Mesenchymal stem cell (in vitro differentiated cells and primary cell): ENCODE measurements around the gene JPT2.

Experiments
- DNase-seq: peaks from one replicate; pipeline ENCODE4 v3.0.0-alpha.2; 2013
- H2AFZ ChIP-seq: one replicate; pipeline ENCODE4 v1.6.1; 2013; ENCODE audit warnings: low read depth, mild to moderate bottlenecking, control low read depth, inconsistent platforms, low read length, moderate library complexity
- H2AK5ac ChIP-seq: 2 replicates; pipeline ENCODE4 v1.6.1; 2013; ENCODE audit warnings: low read length, moderate library complexity, mild to moderate bottlenecking, inconsistent platforms; ENCODE audit not compliant: severe bottlenecking
- H2BK120ac ChIP-seq: one replicate; pipeline ENCODE4 v1.6.1; 2013; ENCODE audit warnings: low read depth, mild to moderate bottlenecking, inconsistent platforms, low read length, moderate library complexity
- H2BK12ac ChIP-seq, 2 experiments: one replicate each; pipeline ENCODE4 v1.6.1; 2013; ENCODE audit warnings: inconsistent platforms in 2 of 2, low read length in 2 of 2, mild to moderate bottlenecking in 2 of 2, moderate library complexity in 2 of 2, control low read depth in 1 of 2
- H2BK15ac ChIP-seq: one replicate; pipeline ENCODE4 v1.6.1; 2013; ENCODE audit warnings: mild to moderate bottlenecking, low read depth, inconsistent platforms; ENCODE audit not compliant: poor library complexity, severe bottlenecking
- H2BK5ac ChIP-seq: 2 replicates; pipeline ENCODE4 v1.6.1; 2013; ENCODE audit warnings: low read depth, mild to moderate bottlenecking, low read length, control low read depth, inconsistent platforms; ENCODE audit not compliant: poor library complexity, severe bottlenecking
- H3K14ac ChIP-seq, 2 experiments: one replicate each; pipeline ENCODE4 v1.6.1; 2013; ENCODE audit warnings: inconsistent platforms in 2 of 2, low read length in 2 of 2, control low read depth in 1 of 2, mild to moderate bottlenecking in 1 of 2, moderate library complexity in 1 of 2
- H3K18ac ChIP-seq, 2 experiments: one replicate each; pipeline ENCODE4 v1.6.1; 2013; ENCODE audit warnings: inconsistent platforms in 2 of 2, low read length in 2 of 2, control low read depth in 1 of 2, low read depth in 1 of 2, mild to moderate bottlenecking in 1 of 2
- H3K23ac ChIP-seq, 2 experiments: one replicate each; pipeline ENCODE4 v1.6.1; 2013; ENCODE audit warnings: inconsistent platforms in 2 of 2, low read length in 2 of 2, mild to moderate bottlenecking in 2 of 2, moderate library complexity in 2 of 2, control low read depth in 1 of 2
- H3K27ac ChIP-seq: 2 replicates; pipeline ENCODE4 v1.5.1; 2013; ENCODE audit warnings: mild to moderate bottlenecking, moderate library complexity, low read length, control low read depth, inconsistent platforms; ENCODE audit not compliant: poor library complexity, severe bottlenecking
- H3K27me3 ChIP-seq, 2 experiments: 2 replicates each; pipeline versions ENCODE4 v1.6.1 to v1.7.0; 2013; ENCODE audit warnings: low read length in 2 of 2, mild to moderate bottlenecking in 2 of 2, moderate library complexity in 2 of 2, control low read depth in 1 of 2, inconsistent platforms in 1 of 2; ENCODE audit not compliant: control insufficient read depth in 1 of 2, insufficient read depth in 1 of 2
- H3K36me3 ChIP-seq, 2 experiments: 2 replicates each; pipeline versions ENCODE4 v1.6.1 to v1.7.0; 2013; ENCODE audit warnings: low read length in 2 of 2, control low read depth in 1 of 2, inconsistent platforms in 1 of 2, low read depth in 1 of 2, mild to moderate bottlenecking in 1 of 2; ENCODE audit not compliant: insufficient read depth in 2 of 2, control insufficient read depth in 1 of 2
- H3K4ac ChIP-seq, 2 experiments: one replicate each; pipeline ENCODE4 v1.6.1; 2013; ENCODE audit warnings: inconsistent platforms in 2 of 2, low read length in 2 of 2, mild to moderate bottlenecking in 2 of 2, moderate library complexity in 2 of 2, control low read depth in 1 of 2, low read depth in 1 of 2
- H3K4me1 ChIP-seq: 2 replicates; pipeline ENCODE4 v1.6.1; 2013; ENCODE audit warnings: low read depth, low read length, control low read depth; ENCODE audit not compliant: control insufficient read depth, insufficient read depth
- H3K4me2 ChIP-seq: 2 replicates; pipeline ENCODE4 v1.6.1; 2013; ENCODE audit warnings: low read length, mild to moderate bottlenecking, inconsistent platforms; ENCODE audit not compliant: poor library complexity, severe bottlenecking
- H3K4me3 ChIP-seq, 2 experiments: 2 replicates each; pipeline versions ENCODE4 v1.5.1 to v1.7.0; 2013; ENCODE audit warnings: low read length in 2 of 2, mild to moderate bottlenecking in 2 of 2, control low read depth in 1 of 2, low read depth in 1 of 2; ENCODE audit not compliant: insufficient read depth in 1 of 2
- H3K79me1 ChIP-seq: replicated peaks from 2 replicates; pipeline ENCODE4 v1.6.1; 2013; ENCODE audit warnings: mild to moderate bottlenecking, control low read depth, low read length, inconsistent platforms; ENCODE audit not compliant: poor library complexity, severe bottlenecking
- H3K9ac ChIP-seq: 2 replicates; pipeline ENCODE4 v1.7.0; 2013; ENCODE audit warnings: mild to moderate bottlenecking, low read length, moderate library complexity
- H3K9me3 ChIP-seq: 2 replicates; pipeline ENCODE4 v1.7.0; 2013; ENCODE audit warnings: mild to moderate bottlenecking, low read length; ENCODE audit not compliant: control insufficient read depth
- H4K8ac ChIP-seq: one replicate; pipeline ENCODE4 v1.6.1; 2013; ENCODE audit warnings: inconsistent platforms, mild to moderate bottlenecking, low read length, moderate library complexity
- H4K91ac ChIP-seq: one replicate; pipeline ENCODE4 v1.6.1; 2013; ENCODE audit warnings: mild to moderate bottlenecking, low read length, inconsistent platforms
- WGBS: methylation state at CpG from one replicate; pipeline ENCODE4 v1.1.7; 2013; ENCODE audit warnings: mixed read lengths; 5-methylcytosine and 5-hydroxymethylcytosine counted together

The JPT2 gene

DNA sequence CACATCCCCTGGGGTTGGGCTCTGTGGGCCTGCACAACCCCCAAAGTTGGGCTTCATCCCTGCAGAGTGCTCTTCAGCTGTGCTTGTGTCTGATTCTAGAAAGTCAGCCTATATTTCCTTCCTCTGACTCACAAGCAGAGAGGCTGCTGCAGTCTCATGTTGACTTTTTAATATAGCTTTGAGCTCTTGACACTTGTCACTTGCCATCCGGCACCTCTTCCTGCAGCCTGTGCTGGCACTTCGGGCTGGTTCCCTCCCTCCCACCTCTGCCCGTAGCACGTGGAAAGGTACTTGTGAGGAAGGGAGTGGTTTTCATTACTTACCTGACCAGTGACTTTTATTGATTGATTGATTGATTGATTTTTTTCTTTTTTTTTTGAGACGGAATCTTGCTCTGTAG lies 19.0 kb upstream of the JPT2 start:
- 96% methylated on average over 5 of the region's 5 CpGs for WGBS
- Histone ChIP-seq H3K4me2 (no peak overlapping the region), H3K4me1 (peaks cover 3% of the 10 kb centered on the region)

DNA sequence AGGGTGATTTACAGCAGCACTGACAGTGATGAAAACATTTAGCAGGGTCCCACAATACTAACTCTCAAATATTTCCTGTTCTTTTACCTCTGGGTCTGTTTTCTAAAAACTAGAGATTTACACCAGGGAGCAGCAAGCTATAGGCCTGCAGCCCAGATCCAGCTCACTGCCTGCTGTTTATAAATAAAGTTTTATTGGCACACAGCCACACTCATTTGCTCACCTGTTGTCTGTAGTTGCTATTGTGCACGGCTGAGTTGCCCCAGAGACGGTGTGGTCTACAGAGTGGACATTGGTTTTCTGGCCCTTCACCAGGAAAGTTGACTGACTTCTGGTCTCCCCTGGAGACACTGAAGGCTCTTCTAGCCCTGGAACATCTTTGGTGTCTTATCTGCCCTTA lies 16.3 kb upstream of the JPT2 start:
- Histone ChIP-seq H3K4ac (no peak overlapping the region), H4K8ac (no peak overlapping the region), H3K4me3 (no peak overlapping the region), H4K91ac (no peak overlapping the region), H3K27me3 (no peaks in the 10 kb centered on the region), H3K9me3 (no peaks in the 10 kb centered on the region), H2BK12ac (no peak overlapping the region), H2BK5ac (no peak overlapping the region), H3K27ac (no peak overlapping the region), H3K79me1 (peaks cover 39% of the 10 kb centered on the region), H2BK120ac (no peak overlapping the region), H3K14ac (no peak overlapping the region), H2BK15ac (no peak overlapping the region), H3K4me2 (no peak overlapping the region), H3K23ac (no peak overlapping the region), H2AK5ac (no peak overlapping the region), H3K9ac (no peak overlapping the region), H3K4me1 (peaks cover 8% of the 10 kb centered on the region), H3K36me3 (peaks cover 87% of the 10 kb centered on the region in 2 experiments), H3K18ac (no peak overlapping the region), H2AFZ (no peak overlapping the region)
- 92% methylated on average over 2 of the region's 2 CpGs for WGBS
- no peak for DNase-seq

More for the DNA sequence above, 19.0 kb upstream of the JPT2 start:
- Histone ChIP-seq H4K91ac (no peak overlapping the region), H3K4ac (no peak overlapping the region), H2AK5ac (no peak overlapping the region), H3K36me3 (peaks cover 87 to 90% of the 10 kb centered on the region in 2 experiments), H3K79me1 (peaks cover 50% of the 10 kb centered on the region), H2BK5ac (no peak overlapping the region), H3K18ac (no peak overlapping the region), H2AFZ (no peak overlapping the region), H3K4me3 (no peak overlapping the region), H3K23ac (no peak overlapping the region), H3K27me3 (no peaks in the 10 kb centered on the region), H2BK15ac (no peak overlapping the region), H2BK12ac (no peak overlapping the region), H2BK120ac (no peak overlapping the region), H4K8ac (no peak overlapping the region), H3K27ac (no peak overlapping the region), H3K9ac (no peak overlapping the region), H3K14ac (no peak overlapping the region), H3K9me3 (no peaks in the 10 kb centered on the region)
- DNase-seq = no peak

DNA sequence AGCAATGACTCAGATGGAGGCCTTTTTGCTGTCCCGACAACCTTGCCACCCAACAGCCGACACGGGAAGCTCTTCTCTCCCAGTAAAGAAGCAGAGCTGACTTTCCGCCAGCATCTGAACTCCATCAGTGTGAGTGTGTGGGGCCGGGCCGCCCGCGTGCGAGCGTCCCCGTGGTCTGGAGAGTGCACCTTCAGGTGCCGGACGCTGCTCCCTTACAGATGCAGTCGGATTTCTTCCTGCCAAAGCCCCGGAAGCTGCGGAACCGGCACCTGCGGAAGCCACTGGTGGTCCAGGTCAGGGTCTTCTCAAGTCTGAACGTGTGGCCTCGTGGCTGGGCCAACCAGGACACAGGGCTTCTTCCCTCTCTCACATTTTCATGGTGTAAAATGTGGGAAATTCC lies 15.5 kb upstream of the JPT2 start:
- no peak overlapping the region for H3K23ac ChIP-seq
- H2AK5ac ChIP-seq = no peak overlapping the region
- no peak overlapping the region for H4K91ac ChIP-seq
- H3K79me1 ChIP-seq = peaks cover 40% of the 10 kb centered on the region
- no peak overlapping the region for H3K14ac ChIP-seq
- H2BK5ac ChIP-seq = no peak overlapping the region
- H3K36me3 ChIP-seq = peaks cover 87% of the 10 kb centered on the region in 2 experiments
- 99% methylated on average over 20 of the region's 20 CpGs for WGBS
- H2BK120ac ChIP-seq = no peak overlapping the region
- H2AFZ ChIP-seq = no peak overlapping the region
- no peak for DNase-seq
- H3K4me3 ChIP-seq = no peak overlapping the region
- peaks cover 8% of the 10 kb centered on the region for H3K4me1 ChIP-seq
- no peak overlapping the region for H2BK12ac ChIP-seq
- H3K18ac ChIP-seq = no peak overlapping the region
- H3K9me3 ChIP-seq = no peaks in the 10 kb centered on the region
- no peak overlapping the region for H3K9ac ChIP-seq
- no peaks in the 10 kb centered on the region for H3K27me3 ChIP-seq
- H3K4ac ChIP-seq = no peak overlapping the region
- H3K4me2 ChIP-seq = no peak overlapping the region
- no peak overlapping the region for H3K27ac ChIP-seq
- H2BK15ac ChIP-seq = no peak overlapping the region
- H4K8ac ChIP-seq = no peak overlapping the region

DNA sequence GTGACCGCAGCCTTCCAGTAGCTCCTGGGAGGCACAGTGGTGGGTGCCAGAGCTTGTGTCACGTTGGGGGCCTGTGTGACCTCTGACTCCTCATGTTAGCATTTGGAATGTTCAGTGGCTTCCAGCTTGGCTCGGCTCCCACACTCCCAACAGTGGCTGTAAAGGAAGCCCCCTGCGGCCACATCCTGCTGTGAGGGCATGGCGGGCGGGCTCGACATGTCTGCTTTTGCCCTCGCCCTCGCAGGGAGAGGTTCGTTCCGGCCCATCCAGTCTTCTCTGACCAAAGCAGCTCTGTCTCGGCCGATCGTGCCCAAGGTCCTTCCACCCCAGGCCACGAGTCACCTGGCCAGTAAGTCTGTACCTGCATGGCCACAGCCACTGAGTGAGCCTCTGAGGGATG lies 12.2 kb upstream of the JPT2 start:
- Histone ChIP-seq H3K27ac (no peak overlapping the region), H4K91ac (no peak overlapping the region), H2BK120ac (no peak overlapping the region), H2BK12ac (no peak overlapping the region), H4K8ac (no peak overlapping the region), H2BK5ac (no peak overlapping the region), H3K27me3 (no peaks in the 10 kb centered on the region), H2AK5ac (no peak overlapping the region), H3K9me3 (no peaks in the 10 kb centered on the region), H3K14ac (no peak overlapping the region), H3K23ac (no peak overlapping the region), H3K18ac (no peak overlapping the region), H3K4me1 (peaks cover 5% of the 10 kb centered on the region), H2BK15ac (no peak overlapping the region), H3K4ac (no peak overlapping the region), H2AFZ (no peak overlapping the region), H3K79me1 (peaks cover 40% of the 10 kb centered on the region), H3K9ac (no peak overlapping the region), H3K4me3 (no peak overlapping the region), H3K36me3 (peaks cover 90% of the 10 kb centered on the region in 2 experiments), H3K4me2 (no peak overlapping the region)
- WGBS = 95% methylated on average over 14 of the region's 15 CpGs
- no peak for DNase-seq
